Testis (tissue), 3 donors: ENCODE measurements around the gene OLFML2B. TPM values are rescaled to one million over a fixed set of nuclear protein-coding genes. Genes with fewer than 3 reads are reported as not detected.

Source experiments
- DNase-seq: peaks from one replicate; pipeline ENCODE4 v3.0.0-alpha.2; 2019
- H3K27ac ChIP-seq, 2 donors: fragments of 200-600 bp; sonication (generic); one replicate each; pipeline ENCODE4 v1.5.1; 2019
- H3K27me3 ChIP-seq: fragments of 200-600 bp; sonication (generic); one replicate; pipeline ENCODE4 v1.5.1; 2019
- H3K36me3 ChIP-seq: fragments of 200-600 bp; sonication (generic); one replicate; pipeline ENCODE4 v1.5.1; 2017; ENCODE audit warnings: low read depth; ENCODE audit errors: missing control alignments
- H3K4me1 ChIP-seq: fragments of 200-600 bp; sonication (generic); one replicate; pipeline ENCODE4 v1.5.1; 2019
- H3K4me3 ChIP-seq, 2 donors: fragments of 200-600 bp; sonication (generic); one replicate each; pipeline ENCODE4 v1.5.1; 2017 to 2019
- H3K9me3 ChIP-seq: fragments of 200-600 bp; sonication (generic); one replicate; pipeline ENCODE4 v1.5.1; 2017
- CTCF ChIP-seq, 3 experiments: fragments of 450-650 bp in 2 of 3; fragments of 200-600 bp in 1 of 3; sonication (generic) in 1 of 3; IDR thresholded peaks; one replicate each; pipeline ENCODE4 v1.5.1; 2016 to 2019; ENCODE audit warnings: antibody characterized with exemption in 3 of 3, mild to moderate bottlenecking in 2 of 3, moderate library complexity in 1 of 3
- POLR2A ChIP-seq: fragments of 450-650 bp; IDR thresholded peaks from one replicate; pipeline ENCODE4 v1.6.1; 2017; ENCODE audit warnings: antibody characterized with exemption, mild to moderate bottlenecking, moderate library complexity
- WGBS, 2 donors: methylation state at CpG; one replicate each; pipeline ENCODE4 v1.1.5; 2018; 5-methylcytosine and 5-hydroxymethylcytosine counted together
- intact Hi-C: fragments of 100-400 bp; cut with DNase I; formaldehyde crosslinking; loops from one replicate; pipeline ENCODE4 v1.15.1; 2023; ENCODE audit warnings: low total_unique reads
- polyA plus RNA-seq: library from polyadenylated mRNA; stranded (reverse); fragments of 350-450 nt; fragmentation: Illumina TruSeq; extraction: RNeasy Lipid Tissue Mini Kit (QIAGEN cat#74804); gene quantifications from one replicate; pipeline ENCODE4 v1.2.3, GENCODE V29; 2014; ENCODE audit warnings: low read depth, low replicate concordance; ENCODE audit not compliant: insufficient read depth
- total RNA-seq, 2 donors: library from RNA; depleted of rRNA; stranded (reverse); fragments of >200 nt; gene quantifications; one replicate each; pipeline ENCODE4 v1.2.3, GENCODE V29; 2016

Gene OLFML2B
- total and polyA plus RNA-seq, 3 donors from 2014 or later: 31.3 to 57.9 (median 40.4) TPM

GRCh38 chr1:161987303-161987702 lies 36.4 kb downstream of the OLFML2B start:
- Histone ChIP-seq H3K4me1 (no peaks in the 10 kb centered on the region), H3K27me3 (no peaks in the 10 kb centered on the region), H3K4me3 (no peak overlapping the region), H3K9me3 (no peaks in the 10 kb centered on the region), H3K36me3 (no peaks in the 10 kb centered on the region), H3K27ac (no peak overlapping the region)
- no peak for DNase-seq
- intact Hi-C loops: no loop called here
- 53 to 72% methylated on average over 1 of the region's 1 CpG for WGBS, 2 donors
- TF ChIP-seq POLR2A (no peak), CTCF (IDR thresholded peaks at IDR 0.05) (no peak)

GRCh38 chr1:161986328-161986727 lies 37.3 kb downstream of the OLFML2B start:
- Histone ChIP-seq H3K36me3 (no peaks in the 10 kb centered on the region), H3K27me3 (no peaks in the 10 kb centered on the region), H3K4me1 (no peaks in the 10 kb centered on the region), H3K27ac (no peak overlapping the region), H3K9me3 (no peaks in the 10 kb centered on the region), H3K4me3 (no peak overlapping the region)
- WGBS, 2 donors: 74 to 83% methylated on average over 4 of the region's 4 CpGs
- TF ChIP-seq CTCF (IDR thresholded peaks at IDR 0.05) (no peak), POLR2A (no peak)
- DNase-seq: no peak
- intact Hi-C loops: no loop called here

- 77 to 80% methylated on average over 4 to 5 of the region's 5 CpGs for WGBS, 2 donors
- no peaks in the 10 kb centered on the region for H3K4me1 ChIP-seq
- H3K4me3 ChIP-seq: no peak overlapping the region
- TF ChIP-seq POLR2A: no peak
- no peaks in the 10 kb centered on the region for H3K9me3 ChIP-seq
- DNase-seq: no peak
- intact Hi-C loops: no loop called here
- H3K36me3 ChIP-seq: no peaks in the 10 kb centered on the region
- H3K27ac ChIP-seq: no peak overlapping the region
- no peaks in the 10 kb centered on the region for H3K27me3 ChIP-seq
Measured at GRCh38 chr1:161985301-161985822, 38.3 kb downstream of the OLFML2B start.

- H3K4me3 ChIP-seq: peak overlapping the region in 1 of 2 donors; percentile 14
- no peaks in the 10 kb centered on the region for H3K9me3 ChIP-seq
- intact Hi-C loops: no loop called here
- DNase-seq: no peak
- no peaks in the 10 kb centered on the region for H3K27me3 ChIP-seq
- no peaks in the 10 kb centered on the region for H3K36me3 ChIP-seq
- H3K4me1 ChIP-seq: no peaks in the 10 kb centered on the region
- no peak overlapping the region for H3K27ac ChIP-seq
- no peak for TF ChIP-seq CTCF (IDR thresholded peaks at IDR 0.05)
- TF ChIP-seq POLR2A: no peak
- WGBS, 2 donors: 78 to 81% methylated on average over 19 to 22 of the region's 22 CpGs
Measured at GRCh38 chr1:161983725-161984124, 39.9 kb downstream of the OLFML2B start.

GRCh38 chr1:161982917-161983316 lies 40.8 kb downstream of the OLFML2B start:
- no peak overlapping the region for H3K27ac ChIP-seq
- no peaks in the 10 kb centered on the region for H3K27me3 ChIP-seq
- intact Hi-C loops: no loop called here
- no peaks in the 10 kb centered on the region for H3K36me3 ChIP-seq
- no peak overlapping the region for H3K4me3 ChIP-seq
- TF ChIP-seq CTCF (IDR thresholded peaks at IDR 0.05): no peak
- TF ChIP-seq POLR2A: no peak
- WGBS, 2 donors: 65 to 67% methylated on average over 9 of the region's 9 CpGs
- no peaks in the 10 kb centered on the region for H3K4me1 ChIP-seq
- H3K9me3 ChIP-seq: no peaks in the 10 kb centered on the region
- no peak for DNase-seq
